ENCODE measurements around the gene LGR5.

GRCh38 chr12:71552728-71553501 lies 113.3 kb downstream of the LGR5 start:
- no peak for TF ChIP-seq CTCF (conservative IDR thresholded peaks at IDR 0.05)
- TF ChIP-seq ZFX (IDR thresholded peaks at IDR 0.05): no peak

Data from C4-2B (cell line).